Mammary epithelial cell (primary cell): Measurements from ENCODE around the gene MBD1.

ENCODE experiments used
- EZH2 ChIP-seq: IDR thresholded peaks from 2 replicates; pipeline ENCODE4 v1.6.1; 2012; ENCODE audit warnings: low read length, inconsistent platforms, borderline replicate concordance
- TF ChIP-seq, protein P1 (sequence below), 2 donors: IDR thresholded peaks in 1 of 2; conservative IDR thresholded peaks in 1 of 2; 2 replicates each; pipeline ENCODE4 v1.5.1; 2011 to 2012; ENCODE audit warnings: inconsistent platforms in 2 of 2, low read length in 2 of 2, mild to moderate bottlenecking in 2 of 2, control low read depth in 1 of 2, low read depth in 1 of 2; ENCODE audit not compliant: insufficient read depth in 1 of 2; ENCODE audit errors: extremely low read depth in 1 of 2

DNA sequence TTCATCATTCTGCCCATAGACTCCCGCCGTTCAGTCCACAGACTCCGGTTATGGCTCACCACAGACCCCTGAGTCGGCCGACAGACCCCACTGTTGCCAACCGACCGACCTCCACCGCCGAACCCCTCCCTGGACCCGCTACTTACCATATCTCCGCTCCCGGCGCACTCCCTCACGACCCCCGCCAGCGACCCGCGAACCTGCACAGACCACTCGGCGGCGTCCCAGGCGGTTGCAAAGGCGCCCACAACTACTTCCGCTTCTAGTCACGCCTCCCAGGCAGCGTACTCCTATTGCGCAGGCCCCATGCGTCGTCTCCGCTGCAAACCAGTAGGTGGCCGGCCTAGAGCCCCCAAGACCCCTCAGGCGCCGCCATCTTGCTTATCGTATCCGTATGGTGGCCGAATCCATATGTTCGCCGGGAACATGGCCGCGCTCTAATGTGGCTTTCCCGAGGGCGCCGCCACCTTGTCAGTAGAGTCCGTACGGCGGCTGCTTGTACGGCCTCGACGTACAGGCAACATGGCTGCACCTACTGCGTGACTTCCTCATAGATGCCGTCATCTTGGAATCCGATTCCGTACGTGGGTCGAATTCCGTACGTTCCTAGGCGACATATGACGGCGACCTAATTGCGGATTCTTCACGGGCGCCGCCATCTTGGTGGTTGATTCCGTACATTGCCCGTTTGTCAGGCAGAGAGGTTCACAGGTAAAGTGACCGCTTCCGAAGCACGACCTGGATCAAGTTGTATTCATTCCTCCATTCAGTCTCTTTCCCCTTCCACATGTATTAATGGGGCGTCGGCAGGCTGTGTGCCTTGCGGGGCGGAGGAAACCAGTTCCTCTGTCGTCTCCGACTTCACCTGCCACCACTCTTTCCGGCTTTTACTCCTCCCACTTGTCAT is 6.4 kb upstream of the MBD1 start, which contains the start of gene CXXC1:
- TF ChIP-seq, protein P1, sequence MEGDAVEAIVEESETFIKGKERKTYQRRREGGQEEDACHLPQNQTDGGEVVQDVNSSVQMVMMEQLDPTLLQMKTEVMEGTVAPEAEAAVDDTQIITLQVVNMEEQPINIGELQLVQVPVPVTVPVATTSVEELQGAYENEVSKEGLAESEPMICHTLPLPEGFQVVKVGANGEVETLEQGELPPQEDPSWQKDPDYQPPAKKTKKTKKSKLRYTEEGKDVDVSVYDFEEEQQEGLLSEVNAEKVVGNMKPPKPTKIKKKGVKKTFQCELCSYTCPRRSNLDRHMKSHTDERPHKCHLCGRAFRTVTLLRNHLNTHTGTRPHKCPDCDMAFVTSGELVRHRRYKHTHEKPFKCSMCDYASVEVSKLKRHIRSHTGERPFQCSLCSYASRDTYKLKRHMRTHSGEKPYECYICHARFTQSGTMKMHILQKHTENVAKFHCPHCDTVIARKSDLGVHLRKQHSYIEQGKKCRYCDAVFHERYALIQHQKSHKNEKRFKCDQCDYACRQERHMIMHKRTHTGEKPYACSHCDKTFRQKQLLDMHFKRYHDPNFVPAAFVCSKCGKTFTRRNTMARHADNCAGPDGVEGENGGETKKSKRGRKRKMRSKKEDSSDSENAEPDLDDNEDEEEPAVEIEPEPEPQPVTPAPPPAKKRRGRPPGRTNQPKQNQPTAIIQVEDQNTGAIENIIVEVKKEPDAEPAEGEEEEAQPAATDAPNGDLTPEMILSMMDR (conservative IDR thresholded peaks at IDR 0.05 in 1 of 2, IDR thresholded peaks at IDR 0.05 in 1 of 2; ENCODE audit: extremely low read depth in 1 of 2, insufficient read depth in 1 of 2, low read depth in 1 of 2, low read length in 2 of 2) = peak; percentile 39 to 51
- no peak for TF ChIP-seq EZH2
